ENCODE results near the gene SLC18A2.

The SLC18A2 gene

DNA sequence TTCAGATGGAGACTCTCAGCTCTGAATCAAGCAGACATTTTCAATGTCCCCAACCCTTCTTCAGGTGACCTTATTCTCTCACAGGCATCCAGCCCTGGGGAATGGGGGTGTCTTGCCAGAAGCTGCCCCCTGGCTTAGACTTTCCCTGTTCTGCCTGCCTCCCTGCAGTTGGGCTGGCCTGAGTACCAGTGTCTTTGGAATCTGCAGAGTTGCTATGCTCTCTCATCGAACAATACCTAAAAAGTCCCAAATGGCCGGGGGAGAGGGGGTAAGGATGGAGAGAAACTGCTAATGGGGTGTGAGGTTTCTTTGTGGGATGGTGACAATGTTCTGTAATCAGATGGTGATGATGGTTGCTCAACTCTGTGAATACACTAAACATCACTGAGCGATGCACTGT lies 20.6 kb downstream of the SLC18A2 start:
- Histone ChIP-seq H4K20me1 (ENCODE audit: insufficient read depth, low read length, poor library complexity, severe bottlenecking) (no peaks in the 10 kb centered on the region), H3K9me2 (replicated peaks; ENCODE audit: low read depth, low read length) (no peaks in the 10 kb centered on the region), H3K4me1 (ENCODE audit: insufficient read depth, low read length, poor library complexity, severe bottlenecking) (peaks cover 20% of the 10 kb centered on the region), H2AFZ (ENCODE audit: low read length) (no peak overlapping the region), H3K79me2 (ENCODE audit: insufficient read depth, low read length) (no peaks in the 10 kb centered on the region), H3K4me2 (ENCODE audit: low read depth, low read length, poor library complexity, severe bottlenecking) (no peak overlapping the region), H3K9ac (ENCODE audit: low read depth, low read length, poor library complexity, severe bottlenecking) (no peak overlapping the region), H3K4me3 (ENCODE audit: low read length, poor library complexity, severe bottlenecking) (no peak overlapping the region), H3F3A (ENCODE audit: low read depth) (no peaks in the 10 kb centered on the region), H3K9me3 (ENCODE audit: insufficient read depth, low read depth, low read length) (no peaks in the 10 kb centered on the region), H3K36me3 (ENCODE audit: insufficient read depth, low read length) (no peaks in the 10 kb centered on the region), H3K27me3 (ENCODE audit: insufficient read depth, low read length, poor library complexity, severe bottlenecking) (no peaks in the 10 kb centered on the region)
- TF ChIP-seq CTCF (conservative IDR thresholded peaks at IDR 0.05; ENCODE audit: low read length): no peak
- no peak for TF ChIP-seq EZH2phosphoT487 (IDR thresholded peaks at IDR 0.05; ENCODE audit: borderline replicate concordance)

DNA sequence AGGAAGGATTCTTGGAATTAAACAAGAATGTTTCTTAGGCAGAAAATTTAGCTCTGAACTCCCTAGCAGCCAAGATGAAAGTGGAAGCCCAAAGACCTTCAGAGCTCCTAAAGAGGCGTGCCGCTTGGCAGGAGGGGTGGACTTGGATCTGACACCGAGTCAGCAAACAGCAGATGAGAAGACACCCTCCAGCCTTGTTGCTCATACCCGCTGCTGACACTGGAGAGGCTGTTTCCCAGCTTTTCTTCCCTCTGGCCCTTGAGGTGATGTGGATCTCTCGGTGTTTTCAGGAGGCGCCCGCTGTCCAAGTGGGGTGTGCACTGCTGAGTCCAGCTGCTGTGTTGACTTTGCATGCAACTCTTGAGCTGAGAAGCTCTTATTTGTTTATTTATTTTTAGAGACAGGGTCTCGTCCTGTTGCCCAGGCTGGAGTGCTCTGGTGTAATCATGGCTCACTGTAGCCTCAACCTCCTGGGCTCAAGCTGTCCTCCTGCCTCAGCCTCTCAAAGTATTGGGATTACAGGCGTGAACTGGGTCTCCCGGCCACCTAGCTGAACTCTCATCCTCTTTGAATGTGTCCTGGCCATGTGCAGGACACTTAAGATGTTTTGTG lies 21.5 kb downstream of the SLC18A2 start:
- no peaks in the 10 kb centered on the region for H3K27me3 ChIP-seq (ENCODE audit: insufficient read depth, low read length, poor library complexity, severe bottlenecking)
- no peaks in the 10 kb centered on the region for H4K20me1 ChIP-seq (ENCODE audit: insufficient read depth, low read length, poor library complexity, severe bottlenecking)
- H3K4me1 ChIP-seq (ENCODE audit: insufficient read depth, low read length, poor library complexity, severe bottlenecking): peaks cover 27% of the 10 kb centered on the region
- TF ChIP-seq EZH2phosphoT487 (IDR thresholded peaks at IDR 0.05; ENCODE audit: borderline replicate concordance) (no peak), CTCF (conservative IDR thresholded peaks at IDR 0.05; ENCODE audit: low read length) (no peak)
- H3K4me2 ChIP-seq (ENCODE audit: low read depth, low read length, poor library complexity, severe bottlenecking): no peak overlapping the region
- H3K4me3 ChIP-seq (ENCODE audit: low read length, poor library complexity, severe bottlenecking): no peak overlapping the region
- no peaks in the 10 kb centered on the region for H3K9me2 ChIP-seq (replicated peaks; ENCODE audit: low read depth, low read length)
- no peak overlapping the region for H2AFZ ChIP-seq (ENCODE audit: low read length)
- H3K79me2 ChIP-seq (ENCODE audit: insufficient read depth, low read length): no peaks in the 10 kb centered on the region
- H3K9ac ChIP-seq (ENCODE audit: low read depth, low read length, poor library complexity, severe bottlenecking): no peak overlapping the region
- H3F3A ChIP-seq (ENCODE audit: low read depth): no peaks in the 10 kb centered on the region
- no peaks in the 10 kb centered on the region for H3K9me3 ChIP-seq (ENCODE audit: insufficient read depth, low read depth, low read length)
- no peaks in the 10 kb centered on the region for H3K36me3 ChIP-seq (ENCODE audit: insufficient read depth, low read length)

DNA sequence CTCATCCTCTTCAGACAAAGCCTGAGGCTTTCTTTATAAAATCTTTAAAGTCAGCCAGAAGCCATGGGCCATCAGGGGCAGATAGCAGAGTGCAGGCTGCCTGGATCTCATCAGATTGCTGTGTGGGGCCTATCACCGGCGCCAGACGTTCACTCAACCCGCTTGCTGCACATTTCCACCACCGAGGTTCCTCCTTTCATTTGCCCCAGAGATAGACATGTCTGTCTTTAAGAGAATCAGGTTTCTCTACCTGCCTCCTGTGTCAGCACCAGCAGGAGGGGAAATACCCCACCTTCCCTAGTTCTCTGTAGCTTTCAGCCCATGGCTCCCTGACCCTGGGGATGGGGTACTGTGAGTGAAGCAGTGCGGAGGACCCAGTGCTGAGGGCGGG lies 22.0 kb downstream of the SLC18A2 start:
- Histone ChIP-seq H3K27me3 (ENCODE audit: insufficient read depth, low read length, poor library complexity, severe bottlenecking) (no peaks in the 10 kb centered on the region), H4K20me1 (ENCODE audit: insufficient read depth, low read length, poor library complexity, severe bottlenecking) (no peaks in the 10 kb centered on the region), H3K36me3 (ENCODE audit: insufficient read depth, low read length) (no peaks in the 10 kb centered on the region), H2AFZ (ENCODE audit: low read length) (no peak overlapping the region), H3K4me3 (ENCODE audit: low read length, poor library complexity, severe bottlenecking) (no peak overlapping the region), H3K9me3 (ENCODE audit: insufficient read depth, low read depth, low read length) (no peaks in the 10 kb centered on the region), H3K4me2 (ENCODE audit: low read depth, low read length, poor library complexity, severe bottlenecking) (no peak overlapping the region), H3K9ac (ENCODE audit: low read depth, low read length, poor library complexity, severe bottlenecking) (no peak overlapping the region), H3K9me2 (replicated peaks; ENCODE audit: low read depth, low read length) (no peaks in the 10 kb centered on the region), H3K4me1 (ENCODE audit: insufficient read depth, low read length, poor library complexity, severe bottlenecking) (peaks cover 32% of the 10 kb centered on the region), H3F3A (ENCODE audit: low read depth) (no peaks in the 10 kb centered on the region), H3K79me2 (ENCODE audit: insufficient read depth, low read length) (no peaks in the 10 kb centered on the region)
- TF ChIP-seq CTCF (conservative IDR thresholded peaks at IDR 0.05; ENCODE audit: low read length) (no peak), EZH2phosphoT487 (IDR thresholded peaks at IDR 0.05; ENCODE audit: borderline replicate concordance) (no peak)

All from Loucy (cell line).